Measurements from ENCODE around the gene GIMAP2.
"Not testable (repeated sequence)": the region's sequence is repeated elsewhere in the genome, so short reads cannot be mapped to it uniquely, and the experiment has no call there.

The GIMAP2 gene

GRCh38 chr7:150665089-150665748 is 20.3 kb upstream of the GIMAP2 start:
- DNase-seq (ENCODE audit: low spot score) = no peak
- TF ChIP-seq, protein P1, sequence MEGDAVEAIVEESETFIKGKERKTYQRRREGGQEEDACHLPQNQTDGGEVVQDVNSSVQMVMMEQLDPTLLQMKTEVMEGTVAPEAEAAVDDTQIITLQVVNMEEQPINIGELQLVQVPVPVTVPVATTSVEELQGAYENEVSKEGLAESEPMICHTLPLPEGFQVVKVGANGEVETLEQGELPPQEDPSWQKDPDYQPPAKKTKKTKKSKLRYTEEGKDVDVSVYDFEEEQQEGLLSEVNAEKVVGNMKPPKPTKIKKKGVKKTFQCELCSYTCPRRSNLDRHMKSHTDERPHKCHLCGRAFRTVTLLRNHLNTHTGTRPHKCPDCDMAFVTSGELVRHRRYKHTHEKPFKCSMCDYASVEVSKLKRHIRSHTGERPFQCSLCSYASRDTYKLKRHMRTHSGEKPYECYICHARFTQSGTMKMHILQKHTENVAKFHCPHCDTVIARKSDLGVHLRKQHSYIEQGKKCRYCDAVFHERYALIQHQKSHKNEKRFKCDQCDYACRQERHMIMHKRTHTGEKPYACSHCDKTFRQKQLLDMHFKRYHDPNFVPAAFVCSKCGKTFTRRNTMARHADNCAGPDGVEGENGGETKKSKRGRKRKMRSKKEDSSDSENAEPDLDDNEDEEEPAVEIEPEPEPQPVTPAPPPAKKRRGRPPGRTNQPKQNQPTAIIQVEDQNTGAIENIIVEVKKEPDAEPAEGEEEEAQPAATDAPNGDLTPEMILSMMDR (IDR thresholded peaks at IDR 0.05; ENCODE audit: borderline replicate concordance, control extremely low read depth, extremely low read depth, insufficient read depth, missing control alignments) = no peak
- in situ Hi-C loops (cut with MboI; ENCODE audit: low sequenced_read_pairs, unreplicated experiment) = loop anchor here (10.0 kb wide), 1 partner anchor 220 kb away; no protein-coding TSS in a partner anchor

DNA sequence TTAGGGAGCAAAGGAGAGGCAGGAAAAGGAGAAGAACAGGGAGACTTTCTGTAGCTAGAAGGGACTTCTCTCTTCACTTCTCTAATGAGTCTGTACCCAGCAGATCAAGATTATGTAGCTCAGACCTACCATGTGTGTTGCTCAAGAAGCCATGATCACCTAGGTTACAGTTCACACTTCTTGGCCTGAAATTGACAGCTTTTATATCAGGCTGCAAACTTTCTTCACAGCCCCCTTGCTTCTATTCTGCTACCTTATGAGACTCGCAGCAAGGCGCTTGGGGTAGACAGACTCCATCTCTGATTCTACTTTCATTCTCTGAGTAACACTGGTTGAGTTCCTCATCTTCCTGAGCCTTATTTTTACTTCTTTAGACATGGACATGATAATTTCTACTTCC is 19.6 kb upstream of the GIMAP2 start:
- TF ChIP-seq, protein P1 (IDR thresholded peaks at IDR 0.05; ENCODE audit: borderline replicate concordance, control extremely low read depth, extremely low read depth, insufficient read depth, missing control alignments) = no peak
- no peak for DNase-seq (ENCODE audit: low spot score)
- in situ Hi-C loops (cut with MboI; ENCODE audit: low sequenced_read_pairs, unreplicated experiment) = loop anchor here (10.0 kb wide), 1 partner anchor 221 kb away; no protein-coding TSS in a partner anchor

DNA sequence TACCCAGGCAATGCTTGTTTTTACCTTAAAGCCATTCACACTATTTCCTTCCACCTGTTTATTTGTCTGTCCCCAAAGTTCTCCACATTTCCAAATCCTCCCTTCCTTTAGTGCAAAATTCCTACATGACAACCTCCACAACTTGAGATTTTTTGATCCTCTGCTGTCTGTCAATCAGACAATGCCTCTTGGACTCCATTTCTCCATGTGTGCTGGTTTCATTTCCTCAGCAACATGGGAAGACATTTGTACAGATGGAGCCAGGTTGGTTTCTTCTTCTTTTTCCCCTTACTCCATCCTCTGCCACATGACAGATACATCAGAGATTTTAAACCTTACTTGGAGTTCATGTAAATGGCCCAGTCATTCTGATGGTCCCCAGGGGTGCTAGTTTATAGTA is 19.1 kb upstream of the GIMAP2 start:
- in situ Hi-C loops (cut with MboI; ENCODE audit: low sequenced_read_pairs, unreplicated experiment) = loop anchor here (10.0 kb wide), 1 partner anchor 222 kb away; no protein-coding TSS in a partner anchor
- TF ChIP-seq, protein P1 (IDR thresholded peaks at IDR 0.05; ENCODE audit: borderline replicate concordance, control extremely low read depth, extremely low read depth, insufficient read depth, missing control alignments) = no peak
- no peak for DNase-seq (ENCODE audit: low spot score)

- DNase-seq (ENCODE audit: low spot score) = peak; percentile 51
- in situ Hi-C loops (cut with MboI; ENCODE audit: low sequenced_read_pairs, unreplicated experiment) = loop anchor here (10.0 kb wide), 1 partner anchor 224 kb away; no protein-coding TSS in a partner anchor
Observed at GRCh38 chr7:150668472-150668911, 17.0 kb upstream of the GIMAP2 start.

DNA sequence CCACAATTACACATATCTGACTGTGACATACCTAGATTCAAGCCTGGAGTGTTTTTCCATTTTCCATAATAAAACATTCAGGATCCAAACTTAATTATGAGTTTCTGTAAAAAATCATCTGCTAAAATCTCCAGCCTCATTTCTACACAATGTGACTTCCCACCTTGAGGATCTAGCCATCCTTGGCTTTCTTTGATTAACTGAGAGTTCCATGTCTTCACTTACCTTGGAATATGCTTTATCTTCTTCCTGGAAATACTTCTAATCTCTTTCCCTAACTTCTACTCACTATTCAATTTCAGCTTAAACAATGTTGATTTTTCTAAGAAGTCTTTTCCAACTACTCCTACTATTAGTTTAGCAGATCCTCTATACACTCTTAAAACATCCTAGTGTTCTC is 16.5 kb upstream of the GIMAP2 start:
- in situ Hi-C loops (cut with MboI; ENCODE audit: low sequenced_read_pairs, unreplicated experiment) = loop anchor here (10.0 kb wide), 1 partner anchor 224 kb away; no protein-coding TSS in a partner anchor
- TF ChIP-seq, protein P1 (IDR thresholded peaks at IDR 0.05; ENCODE audit: borderline replicate concordance, control extremely low read depth, extremely low read depth, insufficient read depth, missing control alignments) = no peak
- no peak for DNase-seq (ENCODE audit: low spot score)

More at GRCh38 chr7:150668472-150668911, 17.0 kb upstream of the GIMAP2 start:
- TF ChIP-seq, protein P1 (IDR thresholded peaks at IDR 0.05; ENCODE audit: borderline replicate concordance, control extremely low read depth, extremely low read depth, insufficient read depth, missing control alignments) = no peak

DNA sequence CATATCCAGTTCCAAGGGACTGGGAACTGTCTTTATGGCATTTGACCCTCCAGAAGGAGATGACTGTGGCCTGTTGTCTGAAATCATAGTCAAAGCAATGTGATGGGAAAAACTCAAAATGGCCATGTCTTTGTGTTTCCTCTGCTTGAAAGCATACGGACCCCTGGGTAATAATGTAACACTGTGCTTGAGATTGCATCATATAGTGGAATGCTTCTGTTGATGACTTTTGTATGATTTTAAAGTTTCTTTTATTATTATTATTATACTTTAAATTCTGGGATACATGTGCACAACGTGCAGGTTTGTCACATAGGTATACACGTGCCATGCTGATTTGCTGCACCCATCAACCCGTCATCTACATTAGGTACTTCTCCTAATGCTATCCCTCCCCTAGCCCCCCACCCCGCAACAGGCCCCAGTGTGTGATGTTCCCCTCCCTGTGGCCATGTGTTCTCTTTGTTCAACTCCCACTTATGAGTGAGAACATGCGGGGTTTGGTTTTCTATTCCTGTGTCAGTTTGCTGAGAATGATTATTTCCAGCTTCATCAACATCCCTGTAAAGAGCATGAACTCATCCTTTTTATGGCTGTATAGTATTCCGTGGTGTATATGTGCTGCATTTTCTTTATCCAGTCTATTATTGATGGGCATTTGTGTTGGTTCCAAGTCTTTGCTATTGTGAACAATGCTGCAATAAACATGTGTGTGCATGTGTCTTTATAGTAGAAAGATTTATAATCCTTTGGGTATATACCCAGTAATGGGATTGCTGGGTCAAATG is 13.5 kb upstream of the GIMAP2 start:
- in situ Hi-C loops (cut with MboI; ENCODE audit: low sequenced_read_pairs, unreplicated experiment); DNase-seq (ENCODE audit: low spot score): not testable (repeated sequence)

GRCh38 chr7:150675714-150676113 is 9.8 kb upstream of the GIMAP2 start:
- TF ChIP-seq, protein P1 (IDR thresholded peaks at IDR 0.05; ENCODE audit: borderline replicate concordance, control extremely low read depth, extremely low read depth, insufficient read depth, missing control alignments) = no peak
- in situ Hi-C loops (cut with MboI; ENCODE audit: low sequenced_read_pairs, unreplicated experiment) = no loop called here
- no peak for DNase-seq (ENCODE audit: low spot score)

DNA sequence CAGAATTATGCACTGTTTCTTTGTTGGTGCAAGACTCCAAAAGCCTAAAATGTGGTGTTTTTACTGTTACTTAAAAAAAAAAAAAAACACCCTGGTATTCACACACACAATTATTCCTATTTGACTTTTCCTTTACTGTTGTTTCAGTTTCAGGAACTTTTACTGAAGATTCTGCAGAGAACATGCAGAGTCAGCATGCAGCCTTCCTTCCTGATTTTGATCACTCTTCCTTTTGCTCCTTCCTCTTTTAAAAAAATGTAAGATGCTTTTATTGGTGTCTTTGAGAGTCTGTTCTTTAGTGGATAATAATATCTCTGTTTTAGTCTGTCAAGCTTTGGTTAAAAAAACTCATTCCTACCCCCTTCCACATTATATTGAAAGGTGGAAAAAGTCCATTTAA is 9.2 kb upstream of the GIMAP2 start:
- DNase-seq (ENCODE audit: low spot score); in situ Hi-C loops (cut with MboI; ENCODE audit: low sequenced_read_pairs, unreplicated experiment): not testable (repeated sequence)

DNA sequence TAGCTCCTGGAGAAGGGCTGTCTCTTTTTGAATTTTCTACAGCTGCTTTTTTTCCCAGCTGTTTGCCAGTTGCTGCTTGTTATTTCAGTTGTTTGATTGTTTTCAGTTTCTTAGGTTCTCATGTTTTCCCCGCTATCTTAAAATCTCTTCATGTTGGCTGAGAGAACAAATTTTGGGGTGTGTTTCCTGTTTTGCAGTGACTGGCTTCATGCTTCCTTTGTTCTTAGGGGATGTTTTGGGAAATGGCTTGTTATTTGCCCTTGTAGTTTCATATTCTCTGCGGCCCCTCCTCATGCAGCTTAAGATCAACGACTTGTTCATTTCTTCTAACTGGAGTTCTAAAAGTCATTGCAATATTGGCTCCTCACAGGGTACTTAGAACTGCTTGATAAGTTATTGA is 8.7 kb upstream of the GIMAP2 start:
- in situ Hi-C loops (cut with MboI; ENCODE audit: low sequenced_read_pairs, unreplicated experiment); DNase-seq (ENCODE audit: low spot score): not testable (repeated sequence)

DNA sequence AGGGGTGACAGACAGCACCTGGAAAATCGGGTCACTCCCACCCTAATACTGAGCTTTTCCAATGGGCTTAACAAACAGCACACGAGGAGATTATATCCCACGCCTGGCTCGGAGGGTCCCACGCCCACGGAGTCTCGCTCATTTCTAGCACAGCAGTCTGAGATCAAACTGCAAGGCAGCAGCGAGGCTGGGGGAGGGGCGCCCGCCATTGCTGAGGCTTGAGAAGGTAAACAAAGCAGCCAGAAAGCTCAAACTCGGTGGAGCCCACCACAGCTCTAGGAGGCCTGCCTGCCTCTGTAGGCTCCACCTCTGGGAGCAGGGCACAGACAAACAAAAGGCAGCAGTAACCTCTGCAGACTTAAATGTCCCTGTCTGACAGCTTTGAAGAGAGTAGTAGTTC is 6.9 kb upstream of the GIMAP2 start:
- in situ Hi-C loops (cut with MboI; ENCODE audit: low sequenced_read_pairs, unreplicated experiment) = not testable (repeated sequence)

More for the DNA sequence above, 6.9 kb upstream of the GIMAP2 start:
- DNase-seq (ENCODE audit: low spot score) = not testable (repeated sequence)
